Neural cell (in vitro differentiated cells): ENCODE measurements around the gene GTPBP2. TPM values are rescaled to one million over a fixed set of nuclear protein-coding genes. Genes with fewer than 3 reads are reported as not detected.

Source experiments
- H2AFZ ChIP-seq: fragments of 200-600, 300-800 bp; sonication (generic), shearing (Covaris generic); 2 replicates; pipeline ENCODE4 v1.6.0; 2014; ENCODE audit warnings: low read depth, mild to moderate bottlenecking, antibody characterized with exemption, low read length, moderate library complexity
- H3F3A ChIP-seq: fragments of 200-600 bp; shearing (Covaris generic); 2 replicates; pipeline ENCODE4 v1.6.1; 2016; ENCODE audit warnings: mild to moderate bottlenecking, moderate library complexity, mixed read lengths, antibody characterized with exemption, low read length; ENCODE audit not compliant: insufficient read depth, poor library complexity, severe bottlenecking
- H3K27ac ChIP-seq: fragments of 200-600, 300-800 bp; sonication (generic), shearing (Covaris generic); 2 replicates; pipeline ENCODE4 v1.5.1; 2014; ENCODE audit warnings: mild to moderate bottlenecking, low read length, moderate library complexity
- H3K27me3 ChIP-seq: fragments of 300-800, 200-600 bp; sonication (generic), shearing (Covaris generic); 2 replicates; pipeline ENCODE4 v1.6.0; 2014; ENCODE audit warnings: mild to moderate bottlenecking, low read depth, low read length, moderate library complexity; ENCODE audit not compliant: insufficient read depth
- H3K36me3 ChIP-seq: fragments of 300-800, 200-600 bp; sonication (generic), shearing (Covaris generic); 2 replicates; pipeline ENCODE4 v1.5.1; 2014; ENCODE audit warnings: mild to moderate bottlenecking, antibody characterized with exemption, low read length, moderate library complexity; ENCODE audit not compliant: insufficient read depth
- H3K4me2 ChIP-seq: fragments of 300-800, 200-600 bp; sonication (generic), shearing (Covaris generic); 2 replicates; pipeline ENCODE4 v1.6.0; 2014; ENCODE audit warnings: mild to moderate bottlenecking, low read length
- H3K4me3 ChIP-seq: fragments of 300-800, 200-600 bp; sonication (generic), shearing (Covaris generic); 2 replicates; pipeline ENCODE4 v1.5.1; 2014; ENCODE audit warnings: mild to moderate bottlenecking, low read length, moderate library complexity
- H3K79me2 ChIP-seq: fragments of 200-600 bp; shearing (Covaris generic); replicated peaks from 2 replicates; pipeline ENCODE4 v1.6.0; 2014; ENCODE audit warnings: mild to moderate bottlenecking, low read length, moderate library complexity; ENCODE audit not compliant: insufficient read depth
- H3K9ac ChIP-seq: fragments of 300-800, 200-600 bp; sonication (generic), shearing (Covaris generic); 2 replicates; pipeline ENCODE4 v1.6.1; 2016; ENCODE audit warnings: mild to moderate bottlenecking, low read length, mixed read lengths
- H3K9me2 ChIP-seq: fragments of 200-600 bp; shearing (Covaris generic); 2 replicates; pipeline ENCODE4 v1.6.1; 2016; ENCODE audit warnings: mild to moderate bottlenecking, low read length, mixed read lengths; ENCODE audit not compliant: insufficient read depth
- H3K9me3 ChIP-seq: fragments of 200-600, 300-800 bp; sonication (generic), shearing (Covaris generic); 2 replicates; pipeline ENCODE4 v1.6.1; 2016; ENCODE audit warnings: mild to moderate bottlenecking, mixed run types, low read length, moderate library complexity, mixed read lengths
- H4K20me1 ChIP-seq: fragments of 200-600 bp; shearing (Covaris generic); 2 replicates; pipeline ENCODE4 v1.6.1; 2016; ENCODE audit warnings: mild to moderate bottlenecking, mixed run types; ENCODE audit not compliant: insufficient read depth
- EP300 ChIP-seq: fragments of 450-650 bp; conservative IDR thresholded peaks from 2 replicates; pipeline ENCODE4 v1.6.1; 2014; ENCODE audit warnings: antibody characterized with exemption, mild to moderate bottlenecking, moderate library complexity; ENCODE audit not compliant: poor library complexity, severe bottlenecking
- EZH2 ChIP-seq: fragments of 200-600, 300-800 bp; shearing (Covaris generic), sonication (generic); IDR thresholded peaks from 2 replicates; pipeline ENCODE4 v1.6.1; 2014; ENCODE audit warnings: antibody characterized with exemption, low read length, borderline replicate concordance, mild to moderate bottlenecking; ENCODE audit not compliant: insufficient read depth, poor library complexity, severe bottlenecking
- MXI1 ChIP-seq: fragments of 450-650 bp; conservative IDR thresholded peaks from 2 replicates; pipeline ENCODE4 v1.6.1; 2014; ENCODE audit warnings: antibody characterized with exemption, mild to moderate bottlenecking; ENCODE audit not compliant: poor library complexity, severe bottlenecking
- POLR2AphosphoS5 ChIP-seq: IDR thresholded peaks from 2 replicates; pipeline ENCODE4 v1.6.1; 2012
- RAD21 ChIP-seq: fragments of 450-650 bp; conservative IDR thresholded peaks from 2 replicates; pipeline ENCODE4 v1.6.1; 2014; ENCODE audit warnings: antibody characterized with exemption, mild to moderate bottlenecking, moderate library complexity
- SMC3 ChIP-seq: fragments of 450-650 bp; conservative IDR thresholded peaks from 2 replicates; pipeline ENCODE4 v1.6.1; 2014; ENCODE audit warnings: antibody characterized with exemption, mild to moderate bottlenecking, moderate library complexity; ENCODE audit not compliant: poor library complexity
- TAF1 ChIP-seq: IDR thresholded peaks from 2 replicates; pipeline ENCODE4 v1.6.1; 2012; ENCODE audit warnings: low read depth
- polyA plus RNA-seq: library from polyadenylated mRNA; depleted of rRNA; stranded (reverse); fragments of >200 nt; gene quantifications from 2 replicates; pipeline ENCODE4 v1.2.3, GENCODE V29; 2014
- TF ChIP-seq, protein P1 (sequence below): IDR thresholded peaks from 2 replicates; pipeline ENCODE4 v1.6.1; 2012; ENCODE audit warnings: borderline replicate concordance
- TF ChIP-seq, protein P2 (sequence below): fragments of 450-650 bp; IDR thresholded peaks from 2 replicates; pipeline ENCODE4 v1.5.1; 2014; ENCODE audit warnings: antibody characterized with exemption, mild to moderate bottlenecking, moderate library complexity; ENCODE audit not compliant: poor library complexity, severe bottlenecking

GTPBP2 gene
- polyA plus RNA-seq, 1 donor from 2014 or later: 103 TPM

- Histone ChIP-seq H2AFZ (no peak overlapping the region), H3K9me2 (no peaks in the 10 kb centered on the region), H3K9ac (no peak overlapping the region), H3K9me3 (no peaks in the 10 kb centered on the region), H3K4me2 (no peak overlapping the region), H3K4me3 (no peak overlapping the region), H4K20me1 (no peaks in the 10 kb centered on the region), H3K27me3 (no peaks in the 10 kb centered on the region), H3K79me2 (peaks cover under 1% of the 10 kb centered on the region), H3K27ac (no peak overlapping the region), H3K36me3 (no peaks in the 10 kb centered on the region), H3F3A (no peaks in the 10 kb centered on the region)
- TF ChIP-seq SMC3: no peak
- TF ChIP-seq, protein P1, sequence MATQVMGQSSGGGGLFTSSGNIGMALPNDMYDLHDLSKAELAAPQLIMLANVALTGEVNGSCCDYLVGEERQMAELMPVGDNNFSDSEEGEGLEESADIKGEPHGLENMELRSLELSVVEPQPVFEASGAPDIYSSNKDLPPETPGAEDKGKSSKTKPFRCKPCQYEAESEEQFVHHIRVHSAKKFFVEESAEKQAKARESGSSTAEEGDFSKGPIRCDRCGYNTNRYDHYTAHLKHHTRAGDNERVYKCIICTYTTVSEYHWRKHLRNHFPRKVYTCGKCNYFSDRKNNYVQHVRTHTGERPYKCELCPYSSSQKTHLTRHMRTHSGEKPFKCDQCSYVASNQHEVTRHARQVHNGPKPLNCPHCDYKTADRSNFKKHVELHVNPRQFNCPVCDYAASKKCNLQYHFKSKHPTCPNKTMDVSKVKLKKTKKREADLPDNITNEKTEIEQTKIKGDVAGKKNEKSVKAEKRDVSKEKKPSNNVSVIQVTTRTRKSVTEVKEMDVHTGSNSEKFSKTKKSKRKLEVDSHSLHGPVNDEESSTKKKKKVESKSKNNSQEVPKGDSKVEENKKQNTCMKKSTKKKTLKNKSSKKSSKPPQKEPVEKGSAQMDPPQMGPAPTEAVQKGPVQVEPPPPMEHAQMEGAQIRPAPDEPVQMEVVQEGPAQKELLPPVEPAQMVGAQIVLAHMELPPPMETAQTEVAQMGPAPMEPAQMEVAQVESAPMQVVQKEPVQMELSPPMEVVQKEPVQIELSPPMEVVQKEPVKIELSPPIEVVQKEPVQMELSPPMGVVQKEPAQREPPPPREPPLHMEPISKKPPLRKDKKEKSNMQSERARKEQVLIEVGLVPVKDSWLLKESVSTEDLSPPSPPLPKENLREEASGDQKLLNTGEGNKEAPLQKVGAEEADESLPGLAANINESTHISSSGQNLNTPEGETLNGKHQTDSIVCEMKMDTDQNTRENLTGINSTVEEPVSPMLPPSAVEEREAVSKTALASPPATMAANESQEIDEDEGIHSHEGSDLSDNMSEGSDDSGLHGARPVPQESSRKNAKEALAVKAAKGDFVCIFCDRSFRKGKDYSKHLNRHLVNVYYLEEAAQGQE: no peak
- no peak for TF ChIP-seq MXI1
- TF ChIP-seq EP300: no peak
- no peak for TF ChIP-seq EZH2
- TF ChIP-seq, protein P2, sequence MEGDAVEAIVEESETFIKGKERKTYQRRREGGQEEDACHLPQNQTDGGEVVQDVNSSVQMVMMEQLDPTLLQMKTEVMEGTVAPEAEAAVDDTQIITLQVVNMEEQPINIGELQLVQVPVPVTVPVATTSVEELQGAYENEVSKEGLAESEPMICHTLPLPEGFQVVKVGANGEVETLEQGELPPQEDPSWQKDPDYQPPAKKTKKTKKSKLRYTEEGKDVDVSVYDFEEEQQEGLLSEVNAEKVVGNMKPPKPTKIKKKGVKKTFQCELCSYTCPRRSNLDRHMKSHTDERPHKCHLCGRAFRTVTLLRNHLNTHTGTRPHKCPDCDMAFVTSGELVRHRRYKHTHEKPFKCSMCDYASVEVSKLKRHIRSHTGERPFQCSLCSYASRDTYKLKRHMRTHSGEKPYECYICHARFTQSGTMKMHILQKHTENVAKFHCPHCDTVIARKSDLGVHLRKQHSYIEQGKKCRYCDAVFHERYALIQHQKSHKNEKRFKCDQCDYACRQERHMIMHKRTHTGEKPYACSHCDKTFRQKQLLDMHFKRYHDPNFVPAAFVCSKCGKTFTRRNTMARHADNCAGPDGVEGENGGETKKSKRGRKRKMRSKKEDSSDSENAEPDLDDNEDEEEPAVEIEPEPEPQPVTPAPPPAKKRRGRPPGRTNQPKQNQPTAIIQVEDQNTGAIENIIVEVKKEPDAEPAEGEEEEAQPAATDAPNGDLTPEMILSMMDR: no peak
- TF ChIP-seq RAD21: no peak
- no peak for TF ChIP-seq TAF1
- TF ChIP-seq POLR2AphosphoS5: no peak
Measured at GRCh38 chr6:43677759-43678158, 48.7 kb upstream of the GTPBP2 start.

- Histone ChIP-seq H3F3A (no peaks in the 10 kb centered on the region), H3K9me2 (no peaks in the 10 kb centered on the region), H3K9ac (no peak overlapping the region), H3K9me3 (no peaks in the 10 kb centered on the region), H3K4me3 (no peak overlapping the region), H3K36me3 (no peaks in the 10 kb centered on the region), H4K20me1 (no peaks in the 10 kb centered on the region), H3K27me3 (no peaks in the 10 kb centered on the region), H2AFZ (no peak overlapping the region), H3K27ac (no peak overlapping the region), H3K4me2 (no peak overlapping the region), H3K79me2 (no peaks in the 10 kb centered on the region)
- TF ChIP-seq POLR2AphosphoS5 (no peak), EZH2 (no peak), MXI1 (no peak), EP300 (no peak), TAF1 (no peak), RAD21 (no peak)
- TF ChIP-seq, protein P1: no peak
- TF ChIP-seq, protein P2: no peak
Measured at GRCh38 chr6:43676962-43677606, 48.0 kb upstream of the GTPBP2 start.
